Uterus (tissue), 4 donors: ENCODE measurements around the gene UMODL1. TPM values are rescaled to one million over a fixed set of nuclear protein-coding genes. Genes with fewer than 3 reads are reported as not detected.

Experiments
- DNase-seq, 2 donors: peaks; one replicate each; pipeline ENCODE4 v3.0.0-alpha.2; 2019 to 2020
- H3K27ac ChIP-seq, 2 donors: fragments of 200-600 bp; sonication (generic); 1 replicate in 1 of 2; 2 replicates in 1 of 2; pipeline ENCODE4 v1.5.1; 2016 to 2018
- H3K27me3 ChIP-seq, 2 donors: fragments of 200-600 bp; sonication (generic); one replicate each; pipeline ENCODE4 v1.5.1; 2018 to 2019; ENCODE audit warnings: control low read depth in 1 of 2
- H3K36me3 ChIP-seq, 2 donors: fragments of 200-600 bp; sonication (generic); one replicate each; pipeline ENCODE4 v1.5.1; 2019; ENCODE audit warnings: control low read depth in 1 of 2
- H3K4me1 ChIP-seq, 2 donors: fragments of 200-600 bp; sonication (generic); one replicate each; pipeline ENCODE4 v1.5.1; 2018 to 2019; ENCODE audit warnings: control low read depth in 1 of 2
- H3K4me3 ChIP-seq, 2 donors: fragments of 200-600 bp; sonication (generic); 1 replicate in 1 of 2; 2 replicates in 1 of 2; pipeline ENCODE4 v1.5.1; 2018 to 2019; ENCODE audit warnings: mild to moderate bottlenecking in 1 of 2
- H3K9me3 ChIP-seq, 2 donors: fragments of 200-600 bp; sonication (generic); one replicate each; pipeline ENCODE4 v1.5.1; 2019; ENCODE audit warnings: control low read depth in 1 of 2
- POLR2A ChIP-seq, 2 donors: fragments of 450-650 bp; IDR thresholded peaks; one replicate each; pipeline ENCODE4 v1.6.1; 2016; ENCODE audit warnings: antibody characterized with exemption in 2 of 2, mild to moderate bottlenecking in 1 of 2, moderate library complexity in 1 of 2
- intact Hi-C: fragments of 100-400 bp; cut with DNase I; formaldehyde crosslinking; loops from one replicate; pipeline ENCODE4 v1.15.1; 2023; ENCODE audit warnings: low total_unique reads
- total RNA-seq, 4 donors: library from RNA; depleted of rRNA in 3 of 4; stranded (reverse); fragments of >200 nt in 3 of 4; gene quantifications; one replicate each; pipeline versions ENCODE4 v1.1.0 to v1.2.4, GENCODE V29; 2014 to 2023
- TF ChIP-seq, protein P1 (sequence below), 4 experiments: fragments of 200-600 bp in 2 of 4; fragments of 450-650 bp in 2 of 4; sonication (generic) in 2 of 4; IDR thresholded peaks; one replicate each; pipeline ENCODE4 v1.5.1; 2016 to 2019; ENCODE audit warnings: antibody characterized with exemption in 4 of 4, mild to moderate bottlenecking in 2 of 4, moderate library complexity in 1 of 4
- donor health status: DM: yes; HTN: yes; CAD: no.

UMODL1 gene, protein sequence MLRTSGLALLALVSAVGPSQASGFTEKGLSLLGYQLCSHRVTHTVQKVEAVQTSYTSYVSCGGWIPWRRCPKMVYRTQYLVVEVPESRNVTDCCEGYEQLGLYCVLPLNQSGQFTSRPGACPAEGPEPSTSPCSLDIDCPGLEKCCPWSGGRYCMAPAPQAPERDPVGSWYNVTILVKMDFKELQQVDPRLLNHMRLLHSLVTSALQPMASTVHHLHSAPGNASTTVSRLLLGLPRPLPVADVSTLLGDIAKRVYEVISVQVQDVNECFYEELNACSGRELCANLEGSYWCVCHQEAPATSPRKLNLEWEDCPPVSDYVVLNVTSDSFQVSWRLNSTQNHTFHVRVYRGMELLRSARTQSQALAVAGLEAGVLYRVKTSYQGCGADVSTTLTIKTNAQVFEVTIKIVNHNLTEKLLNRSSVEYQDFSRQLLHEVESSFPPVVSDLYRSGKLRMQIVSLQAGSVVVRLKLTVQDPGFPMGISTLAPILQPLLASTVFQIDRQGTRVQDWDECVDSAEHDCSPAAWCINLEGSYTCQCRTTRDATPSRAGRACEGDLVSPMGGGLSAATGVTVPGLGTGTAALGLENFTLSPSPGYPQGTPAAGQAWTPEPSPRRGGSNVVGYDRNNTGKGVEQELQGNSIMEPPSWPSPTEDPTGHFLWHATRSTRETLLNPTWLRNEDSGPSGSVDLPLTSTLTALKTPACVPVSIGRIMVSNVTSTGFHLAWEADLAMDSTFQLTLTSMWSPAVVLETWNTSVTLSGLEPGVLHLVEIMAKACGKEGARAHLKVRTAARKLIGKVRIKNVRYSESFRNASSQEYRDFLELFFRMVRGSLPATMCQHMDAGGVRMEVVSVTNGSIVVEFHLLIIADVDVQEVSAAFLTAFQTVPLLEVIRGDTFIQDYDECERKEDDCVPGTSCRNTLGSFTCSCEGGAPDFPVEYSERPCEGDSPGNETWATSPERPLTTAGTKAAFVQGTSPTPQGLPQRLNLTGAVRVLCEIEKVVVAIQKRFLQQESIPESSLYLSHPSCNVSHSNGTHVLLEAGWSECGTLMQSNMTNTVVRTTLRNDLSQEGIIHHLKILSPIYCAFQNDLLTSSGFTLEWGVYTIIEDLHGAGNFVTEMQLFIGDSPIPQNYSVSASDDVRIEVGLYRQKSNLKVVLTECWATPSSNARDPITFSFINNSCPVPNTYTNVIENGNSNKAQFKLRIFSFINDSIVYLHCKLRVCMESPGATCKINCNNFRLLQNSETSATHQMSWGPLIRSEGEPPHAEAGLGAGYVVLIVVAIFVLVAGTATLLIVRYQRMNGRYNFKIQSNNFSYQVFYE
- not detected for total RNA-seq

DNA sequence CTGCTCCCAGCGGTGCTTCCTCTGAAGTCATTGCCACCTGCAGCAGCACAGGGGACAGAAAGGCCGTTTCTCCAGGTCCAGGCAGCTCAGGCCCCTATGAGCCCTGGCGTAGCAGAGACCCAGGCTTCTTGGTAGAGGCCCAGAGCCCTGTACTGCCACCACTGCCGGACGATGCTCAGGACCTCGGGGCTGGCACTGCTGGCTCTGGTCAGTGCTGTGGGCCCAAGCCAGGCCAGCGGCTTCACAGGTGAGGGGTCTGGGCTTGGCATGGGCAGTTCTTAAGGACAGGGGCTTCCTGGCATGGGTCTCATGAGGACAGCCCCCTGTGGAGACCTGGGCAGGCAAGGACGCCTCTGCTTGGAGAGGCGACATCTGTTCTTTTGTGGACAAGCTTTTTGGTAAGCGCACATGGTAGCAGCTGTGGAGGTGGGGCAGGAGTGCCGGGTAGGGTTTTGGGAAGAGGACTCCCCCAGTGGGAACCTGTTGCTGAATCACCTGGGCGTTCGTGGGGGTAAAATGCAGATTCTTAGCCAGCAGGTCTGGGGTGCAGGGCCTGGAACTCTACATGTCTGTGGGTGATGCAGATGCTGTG, at the start of gene UMODL1:
UMODL1 (plus strand) TSS at position 172 of the 592 bp plus-strand sequence; CDS start at position 172, 0 bp downstream.
- intact Hi-C loops, result no loop called here
- no peaks in the 10 kb centered on the region for H3K27me3 ChIP-seq
- TF ChIP-seq, protein P1, sequence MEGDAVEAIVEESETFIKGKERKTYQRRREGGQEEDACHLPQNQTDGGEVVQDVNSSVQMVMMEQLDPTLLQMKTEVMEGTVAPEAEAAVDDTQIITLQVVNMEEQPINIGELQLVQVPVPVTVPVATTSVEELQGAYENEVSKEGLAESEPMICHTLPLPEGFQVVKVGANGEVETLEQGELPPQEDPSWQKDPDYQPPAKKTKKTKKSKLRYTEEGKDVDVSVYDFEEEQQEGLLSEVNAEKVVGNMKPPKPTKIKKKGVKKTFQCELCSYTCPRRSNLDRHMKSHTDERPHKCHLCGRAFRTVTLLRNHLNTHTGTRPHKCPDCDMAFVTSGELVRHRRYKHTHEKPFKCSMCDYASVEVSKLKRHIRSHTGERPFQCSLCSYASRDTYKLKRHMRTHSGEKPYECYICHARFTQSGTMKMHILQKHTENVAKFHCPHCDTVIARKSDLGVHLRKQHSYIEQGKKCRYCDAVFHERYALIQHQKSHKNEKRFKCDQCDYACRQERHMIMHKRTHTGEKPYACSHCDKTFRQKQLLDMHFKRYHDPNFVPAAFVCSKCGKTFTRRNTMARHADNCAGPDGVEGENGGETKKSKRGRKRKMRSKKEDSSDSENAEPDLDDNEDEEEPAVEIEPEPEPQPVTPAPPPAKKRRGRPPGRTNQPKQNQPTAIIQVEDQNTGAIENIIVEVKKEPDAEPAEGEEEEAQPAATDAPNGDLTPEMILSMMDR (IDR thresholded peaks at IDR 0.05), result no peak
- TF ChIP-seq POLR2A (IDR thresholded peaks at IDR 0.05), result no peak

DNA sequence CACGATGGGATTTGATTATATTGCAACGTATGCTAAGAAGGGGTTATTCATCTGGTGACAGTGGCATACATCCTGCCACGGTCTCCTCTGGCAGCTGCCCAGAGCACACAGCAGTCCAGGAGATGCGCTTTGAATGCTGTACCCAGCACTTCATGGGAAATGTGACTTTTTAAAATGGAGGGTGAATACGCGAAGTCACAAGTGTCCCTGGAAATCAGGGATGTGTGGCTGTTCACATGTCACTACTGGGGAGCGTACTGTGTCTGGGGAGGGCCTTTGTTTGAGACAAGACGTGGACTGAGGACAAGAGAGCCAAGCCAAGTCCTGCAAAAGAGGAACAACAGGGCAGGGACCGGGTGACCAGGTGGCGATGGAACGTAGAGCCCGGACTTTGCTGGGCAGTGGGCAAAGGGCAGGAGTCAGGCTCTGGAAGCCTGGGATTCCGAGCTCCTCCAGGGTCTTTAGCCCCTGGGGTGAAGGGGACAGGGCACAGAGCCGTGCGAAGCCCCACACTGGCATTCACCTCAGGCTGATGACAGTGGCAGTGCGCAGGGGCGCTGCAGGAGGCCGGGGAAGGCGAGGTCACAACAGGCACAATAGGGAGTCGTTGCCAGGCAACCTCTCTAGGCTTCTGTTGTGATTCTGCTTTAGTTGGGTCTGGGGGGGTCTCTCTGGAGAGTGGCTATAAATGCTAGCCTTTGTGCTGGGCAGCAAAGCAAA, 49.6 kb upstream of the UMODL1 start:
- TF ChIP-seq, protein P1 (IDR thresholded peaks at IDR 0.05), result no peak
- TF ChIP-seq POLR2A (IDR thresholded peaks at IDR 0.05), result no peak
- H3K4me1 ChIP-seq, result no peaks in the 10 kb centered on the region
- no peak overlapping the region for H3K4me3 ChIP-seq
- no peak overlapping the region for H3K27ac ChIP-seq
- H3K36me3 ChIP-seq, result no peaks in the 10 kb centered on the region
- intact Hi-C loops, result no loop called here
- no peaks in the 10 kb centered on the region for H3K9me3 ChIP-seq
- DNase-seq, result no peak
- H3K27me3 ChIP-seq, result no peaks in the 10 kb centered on the region

More for the DNA sequence above, at the start of gene UMODL1:
- Histone ChIP-seq H3K27ac (no peak within 1 kb of the TSS), H3K4me3 (no peak within 1 kb of the TSS), H3K4me1 (no peaks in the 10 kb centered on the region), H3K9me3 (no peaks in the 10 kb centered on the region), H3K36me3 (no peaks in the 10 kb centered on the region)
- DNase-seq, result no peak

DNA sequence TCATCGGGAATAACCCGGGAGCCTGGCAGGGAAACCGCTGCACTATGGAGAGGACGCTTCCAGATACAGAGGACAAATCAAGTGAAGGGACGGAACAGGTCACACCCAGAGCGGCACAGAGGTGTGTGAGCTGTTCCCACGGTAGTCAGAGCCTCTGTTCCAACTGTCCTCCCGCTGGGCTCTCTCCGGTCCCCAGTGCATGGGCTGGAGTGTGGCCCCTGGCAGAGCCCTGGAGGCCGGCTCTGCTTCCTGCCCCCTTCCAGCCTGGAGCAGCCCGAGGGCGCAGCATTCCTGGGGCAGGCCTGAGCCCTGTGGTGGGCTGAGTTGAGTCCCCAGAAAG, 49.1 kb upstream of the UMODL1 start:
- DNase-seq, result no peak
- Histone ChIP-seq H3K27me3 (no peaks in the 10 kb centered on the region), H3K4me1 (no peaks in the 10 kb centered on the region), H3K36me3 (no peaks in the 10 kb centered on the region), H3K9me3 (no peaks in the 10 kb centered on the region), H3K4me3 (no peak overlapping the region), H3K27ac (no peak overlapping the region)
- TF ChIP-seq, protein P1 (IDR thresholded peaks at IDR 0.05), result no peak
- no peak for TF ChIP-seq POLR2A (IDR thresholded peaks at IDR 0.05)
- intact Hi-C loops, result no loop called here

GRCh38 chr21:42022906-42023305, 48.2 kb upstream of the UMODL1 start:
- Histone ChIP-seq H3K36me3 (no peaks in the 10 kb centered on the region), H3K27ac (no peak overlapping the region), H3K4me3 (no peak overlapping the region), H3K27me3 (no peaks in the 10 kb centered on the region), H3K9me3 (no peaks in the 10 kb centered on the region), H3K4me1 (no peaks in the 10 kb centered on the region)
- DNase-seq, result no peak
- TF ChIP-seq POLR2A (IDR thresholded peaks at IDR 0.05), result no peak
- TF ChIP-seq, protein P1 (IDR thresholded peaks at IDR 0.05), result no peak
- intact Hi-C loops, result no loop called here
